Choroid plexus epithelial cell (primary cell): ENCODE data around the gene LRFN2.

ENCODE experiments used
- DNase-seq: peaks from one replicate; pipeline ENCODE4 v3.0.0-alpha.2; 2010; ENCODE audit warnings: low read depth
- H3K4me3 ChIP-seq: 2 replicates; pipeline ENCODE4 v1.5.1; 2011; ENCODE audit warnings: low read depth, mild to moderate bottlenecking, control low read depth, low read length, moderate library complexity
- CTCF ChIP-seq: conservative IDR thresholded peaks from 2 replicates; pipeline ENCODE4 v1.5.1; 2011; ENCODE audit warnings: low read depth, mild to moderate bottlenecking, control low read depth, inconsistent platforms, low read length, moderate library complexity

Gene LRFN2

DNA sequence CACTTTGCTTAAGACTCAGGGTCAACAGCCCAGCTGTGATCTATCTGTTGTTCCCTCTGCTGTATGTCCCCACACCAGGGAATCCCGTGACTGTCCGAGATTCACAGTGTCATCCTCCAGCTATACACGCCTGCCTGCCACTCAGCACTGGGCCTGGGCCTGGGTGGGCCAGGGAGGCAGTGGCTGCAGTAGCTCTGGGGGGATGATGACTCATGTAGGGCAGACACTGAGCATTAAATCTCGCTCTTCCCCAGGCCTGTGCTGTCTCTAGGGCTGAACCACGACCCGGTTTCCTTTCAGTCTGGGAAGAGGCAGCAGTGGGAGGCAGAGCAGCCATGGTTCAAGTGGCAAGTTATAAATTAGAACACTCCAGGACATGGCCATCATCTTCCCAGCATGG is 173.9 kb downstream of the LRFN2 start:
- no peak overlapping the region for H3K4me3 ChIP-seq
- DNase-seq = peak; percentile 23
- no peak for TF ChIP-seq CTCF

DNA sequence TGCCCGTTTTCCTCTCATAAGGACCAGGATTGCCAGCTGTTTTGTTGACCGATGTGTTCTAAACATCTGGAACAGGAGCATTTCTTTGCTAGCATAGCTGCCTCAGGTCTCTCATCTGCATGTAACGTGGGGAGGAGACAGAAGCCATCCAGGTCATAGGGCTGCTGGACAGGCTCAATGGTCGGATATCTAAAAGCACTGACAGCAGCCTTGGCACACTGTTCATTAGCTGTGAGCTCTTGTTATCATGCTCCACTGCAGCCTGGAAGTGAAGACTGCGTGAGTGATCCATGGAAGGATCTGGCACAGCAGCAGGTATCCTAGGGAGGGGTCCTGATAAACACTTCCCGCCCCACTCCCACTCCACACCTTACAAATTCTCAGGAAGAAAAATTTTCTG is 175.3 kb downstream of the LRFN2 start:
- DNase-seq = no peak
- no peak overlapping the region for H3K4me3 ChIP-seq
- TF ChIP-seq CTCF = no peak

DNA sequence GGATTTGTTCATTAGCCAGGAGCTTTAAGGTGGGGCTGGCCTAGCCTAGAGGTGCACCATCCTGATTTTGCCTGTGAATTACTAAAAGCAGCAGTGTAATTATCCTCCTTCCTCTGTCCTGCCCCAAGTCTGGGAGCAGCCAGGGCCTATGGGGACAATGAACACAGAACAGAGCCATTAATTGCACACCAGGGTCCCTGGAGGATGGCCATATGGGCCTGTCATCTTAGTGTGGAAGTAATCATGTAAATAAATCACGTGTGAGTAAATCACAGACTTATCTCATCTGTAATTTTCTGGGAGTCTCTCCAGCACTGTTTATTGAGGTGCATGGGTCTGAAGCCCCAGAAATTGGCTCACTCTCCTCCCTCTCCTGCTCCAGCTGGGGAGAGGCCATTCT is 176.3 kb downstream of the LRFN2 start:
- TF ChIP-seq CTCF = no peak
- DNase-seq = no peak
- H3K4me3 ChIP-seq = no peak overlapping the region

DNA sequence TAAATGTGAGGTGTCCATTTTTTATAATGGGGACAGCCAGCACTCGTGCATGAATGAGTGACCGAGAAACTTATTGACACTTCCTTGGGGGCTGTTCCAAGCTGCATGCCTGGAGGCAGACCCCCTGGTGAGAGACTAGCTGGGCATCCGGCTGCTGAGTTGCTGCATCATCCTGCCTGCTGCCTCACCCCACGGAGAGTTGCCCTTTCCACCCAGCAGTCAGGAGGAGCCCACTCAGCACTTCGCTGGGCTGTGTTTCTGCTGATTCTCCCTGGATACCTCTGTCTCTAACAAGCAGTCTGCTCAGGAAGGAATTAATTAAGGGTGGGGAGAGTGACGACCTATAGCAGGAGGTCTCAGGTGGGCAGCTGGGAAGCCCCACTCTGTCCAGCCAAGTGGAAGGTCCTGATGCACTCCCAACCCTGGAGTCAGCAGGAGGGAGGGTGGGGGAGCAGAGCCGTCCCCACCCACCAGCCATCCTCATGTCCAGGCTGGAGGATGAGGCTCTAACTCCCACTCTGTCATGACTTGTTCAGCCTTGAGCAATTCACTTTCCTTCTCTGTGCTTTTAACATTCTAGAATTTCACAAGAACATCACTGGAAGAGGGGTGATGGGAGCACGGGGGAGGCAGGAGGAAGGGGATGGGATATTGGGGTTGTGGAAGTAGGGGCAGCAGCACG is 177.3 kb downstream of the LRFN2 start:
- no peak overlapping the region for H3K4me3 ChIP-seq
- no peak for TF ChIP-seq CTCF
- peak; percentile 42 for DNase-seq

DNA sequence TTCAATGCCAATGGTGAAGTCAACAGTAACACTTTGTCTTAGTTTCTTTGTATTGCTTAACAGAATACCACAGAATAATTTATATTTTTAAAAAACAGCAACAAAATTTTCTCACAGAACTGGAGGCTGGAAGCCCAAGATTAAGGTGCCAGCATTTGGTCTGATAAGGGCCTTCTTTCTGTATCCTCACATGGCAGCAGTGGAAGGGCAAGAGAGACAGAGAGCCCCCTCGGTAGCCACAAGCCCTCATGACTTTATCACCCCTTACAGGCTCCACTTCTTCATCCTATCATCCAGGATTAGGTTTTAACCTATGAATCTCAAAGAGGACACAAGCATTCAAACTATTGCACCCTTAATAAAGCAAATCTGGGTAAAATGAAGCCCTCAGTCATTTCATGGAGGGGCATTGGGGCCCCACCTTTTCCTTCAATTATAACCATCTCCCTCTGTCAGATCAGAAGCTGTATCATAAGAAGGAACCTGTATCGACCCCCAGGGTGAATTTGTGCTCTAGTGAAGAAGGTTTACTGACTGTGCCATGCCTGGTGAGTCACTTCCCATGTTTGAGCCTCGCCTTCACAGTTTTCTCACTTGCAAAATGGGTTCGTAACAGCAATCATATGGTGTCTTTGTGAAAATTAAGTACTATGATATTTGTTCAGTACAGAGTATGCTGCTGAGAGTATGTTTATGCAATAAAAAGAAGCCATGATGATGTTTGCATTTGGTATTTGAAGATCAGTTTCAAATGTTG is 178.2 kb downstream of the LRFN2 start:
- no peak for TF ChIP-seq CTCF
- no peak for DNase-seq
- no peak overlapping the region for H3K4me3 ChIP-seq

GRCh38 chr6:40407239-40407638 is 179.9 kb downstream of the LRFN2 start:
- DNase-seq = no peak
- no peak for TF ChIP-seq CTCF
- no peak overlapping the region for H3K4me3 ChIP-seq

DNA sequence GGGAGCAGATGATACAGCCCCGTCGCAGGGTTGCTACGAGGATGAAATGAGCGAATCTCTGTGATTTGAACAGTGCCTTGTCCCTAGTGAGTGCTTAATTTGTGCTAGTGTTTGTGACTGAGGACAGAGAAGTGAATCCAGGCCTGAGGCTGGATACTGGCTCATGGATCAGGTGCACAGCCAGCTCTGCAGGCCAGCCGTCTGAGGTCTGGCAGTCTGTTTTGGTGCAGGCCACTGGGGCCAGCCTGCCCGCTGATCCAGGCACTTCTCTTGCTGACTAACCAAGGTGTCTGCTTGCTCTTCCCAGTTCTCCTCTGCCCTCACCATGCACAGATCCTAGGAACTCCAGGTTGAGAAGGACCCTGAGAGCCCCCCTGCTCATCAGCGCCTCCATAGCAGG is 181.0 kb downstream of the LRFN2 start:
- TF ChIP-seq CTCF = no peak
- H3K4me3 ChIP-seq = no peak overlapping the region
- DNase-seq = no peak
